ENCODE results near the gene CXCL10. TPM values are rescaled to one million over a fixed set of nuclear protein-coding genes. Genes with fewer than 3 reads are reported as not detected.
"Not testable (repeated sequence)": the region's sequence is repeated elsewhere in the genome, so short reads cannot be mapped to it uniquely, and the experiment has no call there.

The CXCL10 gene
- not detected for total RNA-seq
- long read RNA-seq = 0 reads

DNA sequence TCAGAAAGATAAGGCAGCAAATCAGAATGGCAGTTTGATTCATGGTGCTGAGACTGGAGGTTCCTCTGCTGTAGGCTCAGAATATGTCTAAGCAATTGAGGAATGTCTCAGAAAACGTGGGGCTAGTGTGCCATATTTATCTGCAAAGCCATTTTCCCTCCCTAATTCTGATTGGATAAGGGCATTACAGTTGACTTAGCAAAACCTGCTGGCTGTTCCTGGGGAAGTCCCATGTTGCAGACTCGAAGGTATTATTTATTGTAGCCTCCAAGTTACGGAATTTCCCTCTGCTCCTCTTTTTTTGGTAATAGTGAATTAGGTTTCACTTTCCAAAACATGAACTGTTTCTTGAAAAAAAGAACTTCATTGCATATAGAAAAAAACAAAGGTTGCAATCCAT lies at the start of gene CXCL10:
Gene CXCL10, minus strand, starts transcription at position 109 of the 400 bp plus-strand sequence. Its CDS starts 66 bp downstream, at position 43.
- DNase-seq (ENCODE audit: missing footprints) = no peak
- intact Hi-C loops (cut with DNase I) = no loop called here
- ATAC-seq = no peak

DNA sequence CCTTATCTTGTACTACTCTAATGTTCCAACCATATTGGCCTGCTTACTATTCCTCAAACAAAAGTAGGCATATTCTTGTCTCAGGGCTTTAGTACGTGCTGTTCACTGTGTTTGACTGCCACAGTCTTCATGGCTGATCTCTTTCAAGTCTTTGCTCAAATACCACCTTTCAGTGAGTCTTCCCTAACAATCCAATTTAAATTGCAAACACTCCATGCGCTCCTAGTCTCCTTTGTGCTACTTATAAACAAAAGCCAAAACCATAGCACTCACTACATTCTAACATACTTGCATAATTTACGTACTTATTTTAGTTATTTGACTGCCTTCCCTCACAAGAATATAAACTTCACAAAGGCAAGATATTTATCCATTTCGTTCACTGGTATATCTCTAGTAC lies 49.5 kb upstream of the CXCL10 start:
- DNase-seq (ENCODE audit: missing footprints) (no peak), ATAC-seq (no peak)
- intact Hi-C loops (cut with DNase I) = no loop called here

DNA sequence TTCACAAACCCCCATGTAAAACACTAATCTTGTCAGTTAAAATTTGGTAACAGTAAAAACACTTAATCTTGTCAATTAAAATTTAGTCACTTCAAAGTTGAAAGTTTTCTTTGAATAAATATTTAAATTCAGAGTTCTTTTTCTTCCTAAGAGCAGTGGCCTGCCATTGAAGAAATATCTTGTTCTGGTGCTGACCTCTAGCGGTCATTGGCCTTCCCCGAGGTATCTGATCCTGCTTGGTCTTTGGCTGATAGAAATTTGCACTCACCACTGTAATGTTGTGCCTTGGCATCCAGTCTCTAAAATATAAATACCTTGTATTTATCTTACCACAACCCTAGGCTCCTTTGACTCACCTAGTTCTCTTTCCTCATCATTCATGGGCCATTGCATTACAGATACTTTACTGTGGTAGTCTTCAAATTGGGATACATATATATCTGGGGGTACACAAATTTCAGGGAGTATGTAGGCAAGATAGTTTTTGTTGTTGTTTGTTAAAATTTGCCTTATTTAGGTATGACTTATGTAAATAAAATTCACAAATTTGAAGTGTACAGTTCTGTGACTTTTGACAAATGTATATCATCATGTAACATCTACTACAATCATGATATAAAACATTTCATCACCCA lies 44.5 kb upstream of the CXCL10 start:
- DNase-seq (ENCODE audit: missing footprints) = no peak
- peak; percentile 76 for ATAC-seq

DNA sequence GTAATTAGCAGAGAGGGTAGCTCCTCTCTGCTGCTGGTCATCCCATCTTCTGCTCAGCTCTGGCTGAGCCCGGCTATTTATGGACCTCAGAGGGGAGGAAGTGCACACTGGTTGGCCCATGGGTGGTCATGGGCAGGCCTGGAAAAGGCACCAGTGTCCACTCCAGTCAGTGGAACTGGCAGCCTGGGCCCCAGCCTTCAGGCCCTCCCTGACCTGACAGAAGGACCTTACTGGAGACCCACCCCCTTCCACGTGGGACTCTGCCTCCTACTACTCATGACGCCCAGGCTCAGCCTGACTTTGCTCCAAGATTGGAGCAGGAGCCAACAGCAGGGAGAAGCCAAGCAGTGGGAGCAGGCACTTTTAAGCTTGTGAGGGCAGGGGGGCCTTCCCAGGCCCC lies 43.2 kb upstream of the CXCL10 start:
- no peak for DNase-seq (ENCODE audit: missing footprints)
- intact Hi-C loops (cut with DNase I) = loop anchor here (10.0 kb wide), 1 partner anchor 152 kb away; no protein-coding TSS in a partner anchor
- no peak for ATAC-seq

More for the DNA sequence above, 44.5 kb upstream of the CXCL10 start:
- intact Hi-C loops (cut with DNase I) = loop anchor here (1.0 to 10.0 kb wide), 2 partner anchors 72 to 153 kb away; no protein-coding TSS in a partner anchor

DNA sequence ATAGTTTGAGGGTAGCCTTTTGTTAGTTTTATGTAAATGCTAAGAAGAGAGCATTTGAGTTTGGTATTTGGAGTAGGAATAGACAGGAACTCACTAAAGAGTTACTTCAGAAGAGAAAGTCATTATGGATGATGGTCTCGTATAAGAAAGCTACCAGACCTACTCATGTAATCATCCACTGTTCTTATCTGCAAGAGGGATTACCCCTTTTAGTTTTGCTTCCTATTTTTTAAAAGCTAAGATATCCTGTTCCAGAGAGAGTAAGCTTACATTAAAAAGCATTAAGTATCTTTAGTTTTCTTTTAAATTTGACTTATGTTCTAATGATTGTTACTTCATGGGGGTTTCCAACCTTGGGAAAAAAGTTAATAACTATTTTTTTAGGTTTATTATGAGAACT lies 38.7 kb upstream of the CXCL10 start:
- intact Hi-C loops (cut with DNase I) = loop anchor here (10.0 kb wide), 1 partner anchor 147 kb away; no protein-coding TSS in a partner anchor
- ATAC-seq (no peak), DNase-seq (ENCODE audit: missing footprints) (no peak)

DNA sequence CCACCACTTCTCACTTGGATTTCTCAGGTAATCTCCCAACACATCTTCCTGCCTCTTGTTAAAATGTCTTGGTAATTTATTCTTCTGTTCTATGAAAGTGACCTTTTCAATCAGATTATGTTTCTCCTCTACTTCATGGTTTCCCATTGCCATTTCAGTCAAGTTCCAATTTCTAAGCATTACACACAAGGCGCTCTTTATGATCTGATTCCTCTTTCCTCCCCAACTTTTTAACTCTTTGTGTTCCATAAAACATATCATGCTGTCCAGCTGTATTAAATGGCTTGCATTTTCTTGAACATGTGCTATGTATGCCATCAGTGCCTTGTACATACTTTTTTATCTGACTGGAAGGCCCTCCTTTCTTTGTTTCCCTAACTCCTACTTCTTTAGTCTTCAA lies 38.1 kb upstream of the CXCL10 start:
- ATAC-seq (no peak), DNase-seq (ENCODE audit: missing footprints) (no peak)
- intact Hi-C loops (cut with DNase I) = loop anchor here (10.0 kb wide), 1 partner anchor 147 kb away; no protein-coding TSS in a partner anchor

DNA sequence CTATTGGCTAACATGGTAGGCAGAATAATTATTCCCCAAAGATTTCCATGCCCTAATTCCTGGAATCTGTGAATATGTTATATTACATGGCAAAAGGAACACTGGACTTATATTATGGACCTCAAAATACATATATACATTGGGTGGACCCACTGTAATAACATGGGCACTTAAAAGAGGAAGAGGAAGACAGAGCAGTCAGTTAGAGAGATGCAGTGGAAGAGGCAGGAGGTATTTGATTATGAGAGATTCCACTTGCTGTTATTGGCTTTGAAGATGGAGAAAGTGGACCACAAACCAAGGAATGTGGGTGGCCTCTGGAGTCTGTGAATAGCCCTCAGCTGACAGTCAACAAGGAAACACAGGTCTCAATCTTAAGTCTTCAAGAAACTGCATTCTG lies 37.2 kb upstream of the CXCL10 start:
- DNase-seq (ENCODE audit: missing footprints) (no peak), ATAC-seq (no peak)
- intact Hi-C loops (cut with DNase I) = loop anchor here (10.0 kb wide), 1 partner anchor 146 kb away; no protein-coding TSS in a partner anchor

DNA sequence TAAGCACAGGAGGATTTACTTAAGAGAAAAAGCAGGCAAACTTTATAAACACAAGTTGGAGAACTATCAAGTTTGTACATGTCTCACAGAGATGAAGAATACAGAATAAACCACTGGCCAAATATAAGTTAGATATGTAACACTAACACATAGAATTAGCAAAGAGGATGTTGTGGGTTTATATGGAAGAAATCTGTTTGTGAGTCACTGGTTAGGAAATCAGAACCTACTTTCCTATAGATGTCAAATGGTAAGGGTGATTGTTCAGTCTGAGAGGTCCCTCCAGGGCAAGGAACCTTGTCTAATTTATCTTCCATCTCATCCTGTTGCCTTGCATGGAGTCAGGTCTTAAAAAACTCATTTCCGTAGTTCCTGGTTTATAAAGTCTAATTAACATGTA lies 36.5 kb upstream of the CXCL10 start:
- ATAC-seq (no peak), DNase-seq (ENCODE audit: missing footprints) (no peak)
- intact Hi-C loops (cut with DNase I) = loop anchor here (10.0 kb wide), 1 partner anchor 145 kb away; no protein-coding TSS in a partner anchor

DNA sequence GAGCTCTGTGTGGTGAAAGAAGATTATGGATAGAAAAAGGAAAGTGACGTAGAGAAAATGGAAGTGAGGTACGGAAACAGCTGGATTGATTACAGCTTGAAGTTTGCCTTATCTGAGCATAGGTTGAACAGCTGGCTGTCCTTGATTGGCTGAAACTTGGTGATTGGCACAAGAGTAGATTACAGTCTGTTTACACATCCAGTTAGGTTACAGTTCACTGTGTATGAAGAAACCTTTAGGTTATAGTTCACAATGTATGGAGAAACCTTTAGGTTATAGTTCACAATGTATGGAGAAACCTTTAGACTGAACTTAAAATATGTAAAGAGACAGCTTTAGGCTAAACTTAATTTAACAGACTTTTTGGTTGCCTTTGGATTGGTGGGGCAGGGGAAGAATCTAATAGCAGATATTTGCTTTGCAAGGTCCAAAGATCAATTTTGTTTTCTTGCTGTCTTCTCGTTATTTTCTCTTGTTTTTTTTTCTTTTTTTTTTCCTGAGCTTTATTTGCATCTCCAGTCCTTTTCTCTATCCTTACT lies 35.7 kb upstream of the CXCL10 start:
- intact Hi-C loops (cut with DNase I) = no loop called here
- no peak for DNase-seq (ENCODE audit: missing footprints)
- no peak for ATAC-seq

DNA sequence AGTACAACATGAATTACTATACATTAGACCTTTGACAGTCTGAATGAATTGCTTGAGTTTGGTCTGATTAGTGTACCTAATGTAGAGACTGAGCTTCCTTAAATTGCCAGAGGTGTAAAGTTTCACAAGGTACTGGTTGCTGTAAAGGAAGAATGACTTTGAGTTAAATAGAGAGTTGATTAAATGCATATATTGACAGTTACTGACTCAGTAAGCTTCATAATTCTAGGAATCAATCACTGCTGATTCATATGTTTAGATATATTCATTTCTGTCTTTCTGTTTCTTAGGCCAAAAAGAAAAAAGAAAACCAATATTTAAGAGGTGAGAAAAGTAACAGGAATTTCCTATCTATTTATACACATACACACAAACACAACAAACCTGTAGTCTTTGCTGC lies 35.0 kb upstream of the CXCL10 start:
- DNase-seq (ENCODE audit: missing footprints) (no peak), ATAC-seq (no peak)
- intact Hi-C loops (cut with DNase I) = no loop called here

DNA sequence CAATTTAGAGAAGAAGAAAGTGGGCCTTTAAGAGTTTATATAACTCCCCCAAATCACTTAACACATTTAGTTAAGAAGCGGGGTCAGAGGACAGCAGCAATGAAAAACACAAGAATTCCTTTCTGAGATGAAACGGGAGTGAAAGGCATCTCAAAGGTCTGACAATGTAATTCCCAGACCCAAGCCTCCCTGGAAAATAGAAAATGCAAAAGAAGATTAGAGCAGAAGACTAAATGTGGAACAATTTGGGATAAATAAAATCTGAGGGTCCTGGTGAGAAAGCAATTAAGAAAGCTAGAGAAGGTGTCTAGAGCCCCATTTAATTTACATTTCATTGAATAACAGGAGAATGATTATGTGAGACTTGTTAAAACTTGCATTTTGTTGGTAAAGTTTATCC lies 32.1 kb upstream of the CXCL10 start:
- DNase-seq (ENCODE audit: missing footprints) (no peak), ATAC-seq (no peak)
- intact Hi-C loops (cut with DNase I) = no loop called here

DNA sequence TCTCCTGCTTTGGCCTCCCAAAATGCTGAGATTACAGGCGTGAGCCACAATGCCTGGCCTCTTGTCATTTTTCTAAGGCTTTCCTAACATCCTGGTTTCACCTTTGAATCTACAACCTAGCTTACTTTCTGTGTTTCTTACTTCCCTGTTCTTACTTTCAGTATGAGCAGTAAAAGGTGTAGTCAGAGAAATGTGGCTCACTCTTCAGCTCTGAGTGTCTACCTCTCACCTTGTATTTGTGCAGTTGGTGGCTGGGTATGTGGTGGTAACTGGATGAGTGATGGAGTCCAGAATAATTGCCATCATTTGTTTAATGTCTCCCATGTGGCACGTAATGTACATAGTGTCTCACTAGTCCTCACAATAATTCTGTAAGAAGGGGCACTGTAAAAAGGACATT lies 31.7 kb upstream of the CXCL10 start:
- intact Hi-C loops (cut with DNase I) = no loop called here
- ATAC-seq (no peak), DNase-seq (ENCODE audit: missing footprints) (no peak)

DNA sequence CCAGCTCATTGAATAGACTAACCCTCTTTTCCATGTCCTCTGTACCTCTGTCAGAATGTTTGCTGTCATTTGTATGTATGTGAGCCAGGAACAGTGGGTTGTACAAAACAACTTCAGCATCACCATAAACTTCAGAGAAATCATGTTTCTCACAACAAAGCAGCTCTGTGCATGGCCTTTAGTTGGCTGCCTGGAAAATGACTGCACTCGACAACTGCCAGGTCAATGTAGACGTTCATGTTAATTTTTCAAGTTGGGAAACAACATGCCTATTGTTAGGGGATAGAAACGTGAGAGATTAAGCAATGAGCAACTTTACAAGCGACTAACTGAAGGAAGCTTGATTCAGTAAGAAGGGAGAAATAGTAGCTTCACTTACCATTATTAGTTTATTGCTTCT lies 30.4 kb upstream of the CXCL10 start:
- DNase-seq (ENCODE audit: missing footprints) (no peak), ATAC-seq (no peak)

DNA sequence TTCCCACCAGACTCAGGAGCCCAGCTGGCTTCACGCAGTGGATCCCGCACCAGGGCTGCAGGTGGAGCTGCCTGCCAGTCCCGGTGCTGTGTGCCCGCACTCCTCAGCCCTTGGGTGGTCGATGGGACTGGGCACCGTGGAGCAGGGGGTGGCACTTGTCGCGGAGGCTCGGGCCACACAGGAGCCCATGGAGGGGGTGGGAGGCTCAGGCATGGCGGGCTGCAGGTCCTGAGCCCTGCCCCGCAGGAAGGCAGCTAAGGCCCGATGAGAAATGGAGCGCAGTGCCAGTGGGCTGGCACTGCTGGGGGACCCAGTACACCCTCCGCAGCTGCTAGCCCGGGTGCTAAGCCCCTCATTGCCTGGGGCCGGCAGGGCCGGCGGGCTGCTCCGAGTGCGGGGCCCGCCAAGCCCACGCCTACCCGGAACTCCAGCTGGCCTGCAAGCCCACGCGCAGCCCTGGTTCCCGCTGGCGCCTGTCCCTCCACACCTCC lies 27.3 kb upstream of the CXCL10 start:
- intact Hi-C loops (cut with DNase I); DNase-seq (ENCODE audit: missing footprints); ATAC-seq: not testable (repeated sequence)

More for the DNA sequence above, 30.4 kb upstream of the CXCL10 start:
- intact Hi-C loops (cut with DNase I) = no loop called here

DNA sequence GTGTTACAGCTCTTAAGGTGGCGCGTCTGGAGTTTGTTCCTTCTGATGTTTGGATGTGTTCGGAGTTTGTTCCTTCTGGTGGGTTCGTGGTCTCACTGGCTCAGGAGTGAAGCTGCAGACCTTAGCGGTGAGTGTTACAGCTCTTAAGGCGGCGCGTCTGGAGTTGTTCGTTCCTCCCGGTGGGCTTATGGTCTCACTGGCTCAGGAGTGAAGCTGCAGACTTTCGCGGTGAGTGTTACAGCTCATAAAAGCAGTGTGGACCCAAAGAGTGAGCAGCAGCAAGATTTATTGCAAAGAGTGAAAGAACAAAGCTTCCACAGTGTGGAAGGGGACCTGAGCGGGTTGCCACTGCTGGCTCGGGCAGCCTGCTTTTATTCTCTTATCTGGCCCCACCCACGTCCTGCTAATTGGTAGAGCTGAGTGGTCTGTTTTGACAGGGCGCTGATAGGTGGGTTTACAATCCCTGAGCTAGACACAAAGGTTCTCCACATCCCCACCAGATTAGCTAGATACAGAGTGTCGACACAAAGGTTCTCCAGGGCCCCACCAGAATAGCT lies 26.6 kb upstream of the CXCL10 start:
- intact Hi-C loops (cut with DNase I); ATAC-seq; DNase-seq (ENCODE audit: missing footprints): not testable (repeated sequence)

DNA sequence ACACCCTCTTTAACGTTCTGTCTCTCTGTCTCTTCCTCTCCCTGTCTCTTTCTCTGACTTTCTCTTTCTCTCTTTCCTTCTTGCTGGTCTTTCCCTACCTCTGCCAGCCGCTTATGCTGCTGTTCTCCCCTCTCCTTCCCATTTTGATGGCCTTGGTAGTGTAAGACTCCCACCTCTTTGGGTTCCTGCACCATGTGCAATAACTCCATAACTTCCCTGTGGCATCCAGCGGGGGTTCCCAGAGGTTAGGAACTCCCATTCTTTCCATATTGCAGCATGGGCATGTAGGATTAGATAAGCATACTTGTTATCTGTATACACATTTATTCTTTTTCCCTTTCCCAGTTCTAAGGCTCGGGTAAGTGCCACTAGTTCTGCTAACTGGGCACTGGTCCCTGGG lies 21.4 kb upstream of the CXCL10 start:
- intact Hi-C loops (cut with DNase I); ATAC-seq; DNase-seq (ENCODE audit: missing footprints): not testable (repeated sequence)

DNA sequence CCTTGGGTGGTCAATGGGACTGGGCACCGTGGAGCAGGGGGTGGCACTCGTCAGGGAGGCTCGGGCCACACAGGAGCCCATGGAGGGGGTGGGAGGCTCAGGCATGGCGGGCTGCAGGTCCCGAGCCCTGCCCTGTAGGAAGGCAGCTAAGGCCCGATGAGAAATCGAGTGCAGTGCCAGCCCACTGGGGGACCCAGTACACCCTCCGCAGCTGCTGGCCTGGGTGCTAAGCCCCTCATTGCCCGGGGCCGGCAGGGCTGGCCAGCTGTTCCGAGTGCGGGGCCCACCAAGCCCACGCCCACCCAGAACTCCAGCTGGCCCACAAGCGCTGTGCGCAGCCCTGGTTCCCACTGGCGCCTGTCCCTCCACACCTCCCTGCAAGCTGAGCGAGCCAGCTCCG lies 20.0 kb upstream of the CXCL10 start:
- intact Hi-C loops (cut with DNase I) = not testable (repeated sequence)

DNA sequence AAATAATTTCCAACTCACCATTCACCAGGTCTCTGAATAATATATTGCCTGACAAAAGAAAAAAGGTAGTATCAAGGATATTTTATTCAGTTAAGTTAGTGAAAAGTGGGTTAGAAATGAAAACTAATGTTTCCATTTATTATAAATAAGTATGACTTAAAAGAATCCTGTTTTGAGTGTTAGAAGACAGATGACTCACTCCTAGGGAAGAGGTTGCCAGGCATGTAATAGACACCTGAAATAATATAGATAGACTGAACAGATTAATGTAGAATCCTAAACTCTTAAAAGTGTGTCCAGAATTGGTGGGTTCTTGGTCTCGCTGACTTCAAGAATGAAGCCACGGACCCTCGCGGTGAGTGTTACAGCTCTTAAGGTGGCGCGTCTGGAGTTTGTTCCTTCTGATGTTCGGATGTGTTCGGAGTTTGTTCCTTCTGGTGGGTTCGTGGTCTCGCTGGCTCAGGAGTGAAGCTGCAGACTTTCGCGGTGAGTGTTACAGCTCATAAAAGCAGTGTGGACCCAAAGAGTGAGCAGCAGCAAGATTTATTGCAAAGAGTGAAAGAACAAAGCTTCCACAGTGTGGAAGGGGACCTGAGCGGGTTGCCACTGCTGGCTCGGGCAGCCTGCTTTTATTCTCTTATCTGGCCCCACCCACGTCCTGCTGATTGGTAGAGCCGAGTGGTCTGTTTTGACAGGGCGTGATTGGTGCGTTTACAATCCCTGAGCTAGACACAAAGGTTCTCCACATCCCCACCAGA lies 19.1 kb upstream of the CXCL10 start:
- DNase-seq (ENCODE audit: missing footprints); intact Hi-C loops (cut with DNase I); ATAC-seq: not testable (repeated sequence)

More for the DNA sequence above, 20.0 kb upstream of the CXCL10 start:
- not testable (repeated sequence) for DNase-seq (ENCODE audit: missing footprints); ATAC-seq

DNA sequence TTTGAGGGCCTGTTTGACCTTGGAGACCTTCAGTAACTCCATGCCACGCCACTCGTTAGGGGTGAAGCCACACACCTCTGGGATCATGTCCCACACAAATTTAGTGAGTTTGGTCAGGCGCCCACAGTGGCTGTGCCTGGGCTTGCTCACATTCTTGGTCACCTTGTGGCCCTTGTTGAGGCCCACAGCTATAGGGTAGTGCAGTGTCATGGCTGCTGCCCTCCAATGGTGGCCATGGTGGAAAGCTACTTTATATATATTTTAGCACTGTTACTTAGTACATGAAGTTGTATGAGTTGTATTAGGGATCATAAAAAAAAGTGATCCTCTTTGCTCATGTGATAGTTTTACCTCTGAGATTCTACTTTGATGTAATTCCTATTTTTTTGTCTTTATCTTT lies 13.6 kb upstream of the CXCL10 start:
- DNase-seq (ENCODE audit: missing footprints) = no peak
- intact Hi-C loops (cut with DNase I) = no loop called here
- no peak for ATAC-seq
